GM18502 (cell line): Measurements from ENCODE around the gene NPY4R.
"Not testable (repeated sequence)": the region's sequence is repeated elsewhere in the genome, so short reads cannot be mapped to it uniquely, and the experiment has no call there.

ENCODE experiments used
- ATAC-seq: cut with Tn5 transposase; IDR thresholded peaks from one replicate; pipeline ENCODE4 v1.9.1; 2021; ENCODE audit warnings: mild to moderate bottlenecking; ENCODE audit not compliant: unreplicated experiment, poor library complexity

Gene NPY4R

GRCh38 chr10:46465765-46466164, at the start of gene NPY4R:
NPY4R (minus strand) TSS chr10:46465958; CDS start chr10:46462635, 3,323 bp downstream.
- not testable (repeated sequence) for ATAC-seq

DNA sequence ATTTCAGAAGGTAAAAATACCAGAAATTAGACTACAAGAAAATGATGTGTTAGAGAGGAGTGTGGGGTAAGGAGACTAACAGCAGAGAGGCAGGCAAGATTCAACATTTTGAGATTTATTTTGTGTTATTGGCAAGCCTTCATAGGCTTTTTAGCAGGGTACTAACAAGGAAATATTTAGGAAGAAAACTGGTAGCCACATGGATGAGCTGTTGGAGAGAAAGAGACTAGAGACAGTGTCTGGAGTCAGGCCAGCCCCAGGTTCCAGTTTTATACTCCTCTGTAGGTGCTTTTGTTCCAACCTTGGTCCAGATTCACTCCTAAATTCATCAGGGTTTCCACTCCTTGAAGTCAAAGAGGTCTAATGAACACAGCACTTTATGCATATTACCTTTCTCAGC, 49.6 kb upstream of the NPY4R start:
- no peak for ATAC-seq

DNA sequence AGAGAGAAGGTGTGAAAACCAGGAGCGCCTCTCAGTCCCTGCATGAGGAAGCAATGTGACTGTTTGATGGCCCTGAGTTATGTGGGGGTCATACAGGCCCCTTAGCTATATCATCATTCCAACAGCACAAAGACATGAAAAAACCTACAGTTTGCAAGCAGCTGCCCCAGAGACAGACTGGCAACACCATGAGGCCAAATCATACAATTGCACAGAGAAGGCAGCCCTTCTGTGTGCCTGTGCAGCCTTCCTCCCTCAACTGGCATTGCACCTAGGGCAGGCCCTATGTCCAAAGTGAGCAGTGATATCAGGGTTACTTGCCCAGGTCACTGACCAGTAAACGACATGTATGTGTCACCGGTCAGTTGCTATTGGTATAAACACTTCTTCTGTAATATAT, 49.1 kb upstream of the NPY4R start:
- no peak for ATAC-seq

DNA sequence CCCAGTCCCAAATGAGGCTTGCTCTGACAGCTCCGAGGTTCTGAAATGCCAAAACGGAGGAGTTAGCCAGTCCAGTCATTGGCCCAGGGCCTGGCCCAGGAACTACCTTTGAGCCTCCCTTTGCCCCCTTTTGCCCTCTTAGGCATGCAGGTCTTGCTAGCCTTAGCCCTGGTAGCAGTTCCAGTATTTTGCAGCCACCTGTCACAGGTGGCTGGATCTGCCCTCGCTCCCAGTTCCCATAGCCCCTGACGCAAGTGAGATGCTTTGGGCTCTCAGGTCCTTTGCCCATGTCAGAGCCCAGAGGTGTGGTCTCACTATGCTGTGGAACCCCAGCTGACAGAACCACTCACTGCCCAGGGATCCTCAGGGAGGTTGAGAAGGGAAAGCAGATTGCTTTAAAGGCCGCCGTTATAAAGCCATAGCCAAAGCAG, 48.7 kb upstream of the NPY4R start:
- ATAC-seq = no peak

GRCh38 chr10:46513333-46513732, 47.6 kb upstream of the NPY4R start:
- not testable (repeated sequence) for ATAC-seq

GRCh38 chr10:46512725-46513124, 47.0 kb upstream of the NPY4R start:
- not testable (repeated sequence) for ATAC-seq

DNA sequence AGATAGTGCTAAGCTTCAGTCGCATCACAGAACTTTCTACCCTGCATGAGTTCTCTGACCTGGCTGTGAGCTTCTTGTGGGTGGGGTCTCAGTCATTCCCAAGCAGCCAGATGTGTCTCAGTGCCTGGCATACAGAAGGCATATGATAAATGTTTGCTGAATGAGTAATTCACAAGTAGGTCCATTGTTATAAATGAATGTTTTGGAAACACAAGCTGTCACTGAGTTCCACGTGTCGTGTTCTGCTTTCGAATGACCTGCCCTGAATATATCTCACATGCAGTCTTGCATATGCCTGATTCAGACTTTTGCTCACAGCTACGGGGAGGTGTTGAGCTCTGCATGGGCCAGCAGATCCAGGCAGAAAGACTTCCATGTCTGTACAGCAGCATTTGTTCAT, 46.2 kb upstream of the NPY4R start:
- ATAC-seq = not testable (repeated sequence)

- ATAC-seq = not testable (repeated sequence)
These were observed 34.2 kb upstream of the NPY4R start for GRCh38 chr10:46499990-46500389.

- ATAC-seq = not testable (repeated sequence)
These were observed 33.4 kb upstream of the NPY4R start for GRCh38 chr10:46498985-46499703.

- ATAC-seq = not testable (repeated sequence)
These were observed 32.1 kb upstream of the NPY4R start for GRCh38 chr10:46497878-46498277.

DNA sequence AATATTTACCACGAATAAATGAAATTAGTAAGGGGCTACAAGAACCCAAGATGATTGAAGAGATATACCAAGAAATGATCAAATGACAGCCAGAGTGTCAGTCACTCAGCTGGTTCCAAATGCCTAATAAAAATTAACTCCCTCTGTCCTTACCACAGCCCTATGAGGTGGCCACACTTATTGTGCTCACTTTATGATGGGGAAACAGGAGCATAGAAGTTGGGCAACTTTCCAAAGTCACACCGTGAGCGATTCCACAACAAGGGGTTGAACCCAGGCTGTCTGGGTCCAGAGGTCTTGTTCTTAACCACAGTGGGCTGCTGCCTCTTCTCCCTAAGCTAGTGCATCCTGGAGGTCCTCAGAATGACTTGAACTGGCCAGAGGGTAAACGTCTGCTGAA, 31.6 kb upstream of the NPY4R start:
- ATAC-seq = not testable (repeated sequence)

- ATAC-seq = not testable (repeated sequence)
These were observed 25.8 kb upstream of the NPY4R start for GRCh38 chr10:46491364-46492114.

DNA sequence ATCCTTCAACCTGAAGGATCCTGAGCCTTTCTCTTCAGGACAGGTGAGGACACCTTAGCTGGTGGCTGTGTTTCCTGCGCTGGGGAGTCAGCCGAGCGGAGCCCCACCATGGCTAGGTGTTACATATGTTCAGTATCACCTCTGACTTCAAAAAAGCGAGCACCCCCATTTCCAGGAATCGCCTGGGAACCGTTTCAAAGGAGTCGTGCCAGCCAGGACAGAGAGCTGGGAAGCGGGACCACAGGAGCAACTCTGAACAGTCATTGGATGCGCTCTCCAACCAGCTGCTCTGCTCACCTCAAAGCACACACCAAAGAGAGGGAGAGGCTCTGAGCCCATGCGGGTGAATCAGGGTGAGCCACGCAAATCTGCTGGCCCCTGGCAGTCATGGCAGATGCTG, 24.5 kb upstream of the NPY4R start:
- not testable (repeated sequence) for ATAC-seq

GRCh38 chr10:46486459-46486858, 20.7 kb upstream of the NPY4R start:
- not testable (repeated sequence) for ATAC-seq

DNA sequence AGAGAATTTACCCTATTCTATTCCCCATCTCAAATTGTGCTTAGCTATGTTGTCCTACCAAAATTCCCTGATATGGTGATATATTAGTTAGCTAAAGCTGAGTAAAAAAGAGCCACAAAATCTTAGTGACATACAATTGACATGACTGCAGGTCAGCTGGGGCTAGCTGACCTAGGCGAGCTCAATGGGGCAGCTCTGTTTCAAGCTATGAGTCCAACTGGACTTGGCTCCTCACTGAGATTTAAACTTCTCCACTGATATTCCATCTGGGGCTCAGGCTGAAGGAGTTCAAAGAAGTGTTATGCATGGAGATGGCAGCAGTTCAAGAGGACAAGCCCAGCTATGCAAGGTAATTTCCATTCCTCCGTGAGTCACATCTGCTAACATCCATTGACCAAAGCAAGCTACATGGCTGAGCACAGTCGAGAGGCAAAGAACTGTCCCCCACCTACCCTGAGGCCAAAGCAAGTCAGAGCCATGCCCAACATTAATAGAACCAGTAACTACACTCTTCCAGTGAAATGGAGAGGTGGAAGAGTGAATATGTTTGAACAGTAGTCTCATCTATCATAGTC, 9.1 kb upstream of the NPY4R start:
- ATAC-seq = not testable (repeated sequence)

DNA sequence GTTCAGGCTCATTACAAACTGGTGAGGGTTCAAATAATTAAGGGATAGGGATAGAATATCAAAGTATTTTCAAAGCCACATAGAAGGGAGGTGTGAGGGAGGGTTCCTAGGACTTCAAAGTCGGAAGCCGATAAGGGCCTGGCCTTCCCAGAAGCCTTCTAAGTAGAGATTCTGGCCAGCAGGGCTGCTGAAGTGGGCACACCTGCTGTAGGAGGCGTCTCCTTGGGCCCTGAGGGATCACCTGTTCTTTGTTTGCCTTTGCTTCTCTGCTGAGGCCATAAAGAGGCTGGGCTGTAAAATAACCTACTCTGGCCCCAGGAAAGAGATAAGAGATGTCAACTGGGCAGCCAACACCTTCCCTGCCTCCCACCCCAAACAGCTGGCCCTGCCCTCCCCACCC, 8.0 kb upstream of the NPY4R start:
- not testable (repeated sequence) for ATAC-seq

GRCh38 chr10:46470134-46470533, 4.4 kb upstream of the NPY4R start:
- ATAC-seq = not testable (repeated sequence)

DNA sequence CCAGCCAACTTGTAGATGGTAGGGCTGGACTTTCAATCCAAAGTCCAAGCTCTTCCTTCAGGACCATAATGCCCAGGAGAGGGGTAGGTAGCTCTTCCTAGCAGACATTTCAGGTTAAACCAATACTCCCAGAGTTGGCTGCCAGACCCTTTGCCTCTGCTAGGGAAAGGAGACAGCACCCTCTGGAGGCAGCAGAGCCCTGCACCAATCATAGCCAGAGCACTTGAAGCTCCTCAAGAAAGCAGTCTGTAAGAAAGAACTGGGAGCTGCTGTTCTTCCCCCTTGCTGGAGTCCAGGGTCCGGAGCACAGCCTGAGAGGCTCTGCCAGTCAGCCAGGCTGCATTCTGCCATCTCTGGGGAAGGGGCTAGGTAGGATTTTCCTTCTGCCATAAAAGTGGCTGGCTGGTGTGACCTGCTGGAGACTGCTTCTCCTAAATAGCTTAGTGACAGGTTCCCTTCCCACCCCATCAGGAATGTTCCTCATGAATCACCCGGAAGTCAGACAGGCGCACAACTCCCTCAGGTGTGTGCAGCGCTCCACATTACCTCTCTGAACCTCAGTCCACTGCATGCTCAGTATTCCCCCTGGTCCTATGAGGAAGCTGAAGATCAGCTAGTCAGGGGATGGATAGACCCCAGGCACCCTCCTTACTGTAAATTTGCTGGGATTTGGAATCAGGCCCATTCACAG, 2.5 kb upstream of the NPY4R start:
- ATAC-seq = not testable (repeated sequence)

- not testable (repeated sequence) for ATAC-seq
These were observed 2.1 kb downstream of the NPY4R start for GRCh38 chr10:46463608-46464007.

GRCh38 chr10:46462276-46462675, 3.5 kb downstream of the NPY4R start:
- not testable (repeated sequence) for ATAC-seq
